Stimulated activated CD4-positive, alpha-beta T cell treated with anti-CD3 and anti-CD28 coated beads, Interleukin-4, amount 100 ng/mL, for 24 hours (primary cell): ENCODE data around the gene GPR89B.
"Not testable (repeated sequence)": the region's sequence is repeated elsewhere in the genome, so short reads cannot be mapped to it uniquely, and the experiment has no call there.

Experiments used
- DNase-seq: peaks from one replicate; pipeline ENCODE4 v3.0.0-alpha.2; 2020

Gene GPR89B

DNA sequence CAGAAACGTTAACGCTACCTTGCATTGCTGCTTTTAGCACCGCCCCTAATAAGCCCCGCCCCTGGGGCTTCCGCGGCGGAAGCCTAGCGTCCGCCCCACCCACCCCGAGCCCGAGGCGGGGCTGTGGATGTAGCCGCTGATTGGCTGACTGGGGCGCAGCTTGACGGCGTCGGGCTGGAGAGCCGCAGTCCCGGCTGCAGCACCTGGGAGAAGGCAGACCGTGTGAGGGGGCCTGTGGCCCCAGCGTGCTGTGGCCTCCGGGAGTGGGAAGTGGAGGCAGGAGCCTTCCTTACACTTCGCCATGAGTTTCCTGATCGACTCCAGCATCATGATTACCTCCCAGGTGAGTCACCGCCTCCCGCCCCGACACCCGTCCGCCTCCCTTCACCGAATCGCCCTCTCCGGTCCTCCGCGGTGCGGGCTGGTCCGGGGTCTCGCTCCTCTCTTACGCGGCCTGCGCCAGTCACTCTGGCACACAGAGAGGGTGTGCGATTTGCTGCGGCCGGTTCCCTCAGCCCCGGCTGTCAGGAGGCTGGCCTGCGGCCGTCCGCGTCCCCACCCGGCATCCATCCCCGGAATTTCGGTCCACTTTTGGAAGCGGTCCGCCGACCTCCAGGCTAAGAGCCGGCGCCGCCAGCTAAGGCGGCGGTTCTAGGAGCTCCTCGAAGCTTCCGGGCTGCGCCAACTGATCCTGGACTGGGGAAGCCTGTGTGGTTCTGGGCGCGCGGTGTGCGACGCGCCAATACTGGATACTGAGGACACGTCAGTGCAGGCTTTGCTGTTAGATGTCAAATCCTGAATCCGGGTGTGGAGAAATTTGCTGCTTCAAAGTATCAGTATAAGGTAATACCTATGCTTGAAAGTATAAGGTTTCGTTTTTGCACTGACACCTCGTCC lies at the start of gene GPR89B:
Gene GPR89B, plus strand, starts transcription at position 185 of the 897 bp plus-strand sequence. Its CDS starts 117 bp downstream, at position 302.
- peak; percentile 89 for DNase-seq

DNA sequence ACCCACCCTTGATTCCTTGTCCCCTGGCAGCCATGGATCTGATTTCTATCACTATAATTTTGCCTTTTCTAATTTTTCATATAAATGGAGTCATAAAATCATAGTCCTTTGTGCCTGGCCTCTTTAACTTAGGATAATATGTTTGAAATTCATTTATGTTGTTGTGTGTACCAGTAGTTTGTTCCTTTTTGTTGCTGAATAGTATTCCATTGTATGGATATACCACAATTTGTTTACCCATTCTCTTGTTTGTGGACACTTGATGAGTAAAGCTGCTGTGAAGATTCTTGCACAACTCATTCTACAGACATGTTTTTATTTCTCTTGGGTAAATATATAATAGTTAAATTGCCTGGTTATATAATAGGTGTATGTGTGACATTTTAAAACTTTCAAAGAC lies 48.3 kb upstream of the GPR89B start:
- no peak for DNase-seq

DNA sequence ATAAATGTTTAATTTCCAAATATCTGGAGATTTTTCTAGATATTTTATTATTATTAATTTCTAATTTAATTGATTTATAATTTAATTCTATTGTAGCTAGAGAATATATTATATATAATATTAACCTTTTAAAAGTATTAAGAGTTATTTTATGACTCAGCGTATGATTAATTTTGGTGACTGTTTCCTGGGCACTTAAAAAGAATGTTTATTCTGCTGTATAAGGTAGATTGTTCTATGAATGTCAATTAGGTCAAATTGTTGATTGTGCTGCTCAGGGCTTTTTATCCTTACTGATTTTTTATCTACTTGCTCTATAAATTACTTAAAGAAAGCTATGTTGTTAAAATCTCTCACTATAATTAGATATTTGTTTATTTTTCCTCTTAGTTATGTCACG lies 45.7 kb upstream of the GPR89B start:
- DNase-seq: no peak

DNA sequence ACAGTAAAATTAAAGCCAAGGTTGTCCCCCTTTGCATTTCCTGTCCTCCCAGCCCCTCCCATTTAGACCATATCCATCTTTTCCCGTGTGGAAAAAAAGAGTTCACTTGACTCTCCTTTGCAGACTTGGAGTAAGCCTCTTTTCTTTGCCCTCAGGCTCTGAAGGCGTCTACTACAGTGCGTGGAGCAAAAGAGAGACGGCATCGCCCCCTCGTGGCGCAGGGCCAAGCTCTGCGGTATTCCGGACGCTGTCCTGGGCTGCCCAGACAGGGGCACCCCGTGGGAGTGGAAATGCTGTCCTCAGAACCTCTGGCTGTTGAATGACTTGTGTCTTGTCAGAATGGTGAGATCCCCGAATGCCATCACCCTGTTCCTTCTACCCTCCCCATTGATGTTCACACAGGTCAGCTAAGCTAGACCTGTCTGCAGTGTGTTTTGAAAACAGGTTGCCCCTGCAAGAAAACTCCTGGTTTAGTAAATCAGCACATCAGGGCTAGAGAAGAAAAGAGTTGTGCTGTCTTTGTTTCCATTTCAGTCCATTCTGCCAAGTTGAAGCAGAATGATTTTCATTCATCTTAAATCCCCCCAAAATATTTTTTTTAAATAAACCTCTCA lies 37.9 kb upstream of the GPR89B start:
- peak; percentile 57 for DNase-seq

DNA sequence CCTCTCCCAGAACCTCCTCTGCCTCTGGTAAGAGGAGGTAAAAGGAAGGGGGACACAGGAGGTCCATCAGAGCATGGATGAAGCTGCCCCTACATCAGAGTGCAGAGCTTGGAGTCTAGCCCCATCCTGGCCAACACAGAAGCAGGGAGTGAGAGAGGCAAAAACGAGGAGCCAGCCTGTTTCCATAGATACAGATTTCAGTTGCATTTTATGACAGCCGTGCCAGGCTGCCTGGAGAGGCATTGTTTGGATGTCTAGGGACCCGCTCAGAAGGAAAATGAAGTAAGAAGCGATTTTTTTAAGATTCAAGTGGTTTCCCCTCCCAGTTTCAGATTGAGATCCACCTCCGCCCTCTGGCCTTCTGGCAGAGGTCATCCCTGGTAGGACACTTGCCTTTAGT lies 37.1 kb upstream of the GPR89B start:
- no peak for DNase-seq

DNA sequence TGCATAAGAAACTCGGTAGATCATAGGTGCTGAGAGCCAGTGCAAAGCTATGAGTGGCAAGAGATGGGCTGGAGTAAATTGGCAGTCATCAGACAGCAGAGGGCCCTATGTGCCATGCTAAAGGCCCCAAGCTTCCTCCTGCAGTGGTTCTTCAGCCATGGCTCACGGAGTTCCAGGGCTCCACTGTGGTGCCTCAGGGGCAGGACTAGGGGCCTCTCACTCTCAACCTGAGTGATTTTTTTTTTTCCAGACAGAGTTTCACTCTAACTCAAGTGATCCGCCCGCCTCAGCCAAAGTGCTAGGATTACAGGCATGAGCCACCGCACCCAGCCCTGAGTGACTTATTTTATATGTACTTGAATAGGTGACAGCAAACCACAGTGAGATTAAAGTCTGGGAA lies 36.0 kb upstream of the GPR89B start:
- DNase-seq: no peak

DNA sequence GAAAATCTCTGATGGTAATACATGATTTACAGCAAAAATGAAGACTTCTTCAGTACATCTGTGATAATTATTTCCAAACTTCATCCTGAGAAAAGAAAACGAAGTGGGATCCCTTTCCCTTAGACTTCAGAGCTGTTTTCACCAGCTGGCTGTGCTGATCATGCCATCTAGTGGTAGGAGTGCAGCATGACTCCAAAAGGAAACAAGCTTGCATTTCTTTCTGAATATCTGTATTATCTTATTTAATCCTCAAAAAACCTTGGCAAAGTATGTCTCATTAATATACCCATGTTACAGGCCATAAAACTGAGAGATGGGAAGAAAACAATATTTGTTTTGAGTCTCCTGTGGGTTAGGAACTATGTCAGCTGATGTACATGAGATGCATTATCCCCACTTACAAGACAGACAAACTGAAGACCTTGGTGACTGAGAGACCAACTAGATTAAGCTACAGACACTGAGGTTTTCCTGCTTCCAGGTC lies 35.4 kb upstream of the GPR89B start:
- DNase-seq: peak; percentile 22

DNA sequence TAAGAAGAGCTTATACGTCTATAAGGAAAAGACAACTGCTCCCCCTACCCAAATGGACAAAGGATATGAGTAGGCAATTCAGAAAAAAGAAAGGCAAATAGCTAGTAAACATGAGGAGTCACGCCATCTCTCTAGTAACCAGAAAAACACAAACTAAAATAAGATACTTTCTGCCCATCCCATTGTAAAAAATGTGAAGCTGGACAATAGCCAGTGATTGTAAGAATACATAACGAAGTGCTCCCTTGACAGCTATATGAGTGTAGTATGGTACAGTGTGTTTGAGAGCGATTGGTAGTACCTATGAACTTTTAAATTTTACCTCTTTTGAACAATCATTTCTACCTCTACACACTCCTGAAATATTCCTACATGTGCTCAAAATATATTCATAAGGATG lies 33.1 kb upstream of the GPR89B start:
- no peak for DNase-seq

DNA sequence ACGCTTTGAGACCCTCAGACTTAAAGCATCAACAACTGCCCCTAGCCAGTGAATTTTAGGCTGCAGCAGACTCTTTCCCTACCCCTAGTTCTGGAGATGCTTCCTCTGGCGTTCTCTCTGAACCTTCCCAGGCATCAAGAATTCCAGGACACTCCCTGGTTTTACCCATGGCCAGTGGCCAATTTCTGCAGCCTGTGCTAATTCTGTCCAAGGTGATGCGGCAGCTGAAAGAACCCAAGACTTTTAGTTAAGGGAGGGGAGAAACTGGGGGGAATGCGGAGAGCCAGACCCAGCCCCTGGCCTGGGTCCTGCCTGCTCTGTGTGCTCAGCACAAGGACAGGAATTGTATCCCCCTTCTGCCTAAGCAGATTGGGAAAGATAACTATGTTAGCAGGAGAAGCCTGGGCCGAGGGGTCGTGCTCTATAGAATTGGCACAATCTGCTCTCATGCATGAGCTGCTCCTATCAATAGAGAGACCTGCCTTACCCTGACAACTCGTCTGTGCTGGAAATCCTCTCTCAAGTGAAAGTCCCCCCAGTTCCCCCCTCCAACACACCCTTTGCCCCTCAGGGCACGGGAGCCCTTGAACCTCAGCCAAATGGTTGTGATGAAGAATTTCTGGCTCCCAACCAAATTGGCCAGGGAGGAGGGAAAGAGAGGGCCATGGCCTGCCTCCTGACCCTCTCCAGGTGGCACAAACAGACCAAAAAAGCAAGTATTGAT lies 31.0 kb upstream of the GPR89B start:
- DNase-seq: no peak

DNA sequence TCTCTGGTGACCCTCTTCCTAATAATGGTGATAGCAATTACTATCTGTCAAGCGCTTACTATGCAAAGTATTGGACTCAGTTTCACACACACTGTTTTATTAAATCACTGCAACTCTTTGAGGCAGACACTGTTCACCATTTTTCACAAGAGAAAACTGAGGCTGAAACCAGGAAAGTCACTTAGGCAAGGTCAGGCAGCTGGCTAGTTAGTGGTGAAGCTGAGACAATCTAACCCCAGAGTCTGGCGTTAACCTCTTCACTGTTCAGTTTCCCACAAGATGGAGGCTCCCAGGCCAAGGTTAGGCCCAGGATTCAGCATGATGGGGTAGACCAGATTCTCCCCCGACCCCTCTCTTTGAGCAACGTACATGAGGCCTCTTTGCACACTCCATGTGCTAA lies 30.4 kb upstream of the GPR89B start:
- DNase-seq: no peak

DNA sequence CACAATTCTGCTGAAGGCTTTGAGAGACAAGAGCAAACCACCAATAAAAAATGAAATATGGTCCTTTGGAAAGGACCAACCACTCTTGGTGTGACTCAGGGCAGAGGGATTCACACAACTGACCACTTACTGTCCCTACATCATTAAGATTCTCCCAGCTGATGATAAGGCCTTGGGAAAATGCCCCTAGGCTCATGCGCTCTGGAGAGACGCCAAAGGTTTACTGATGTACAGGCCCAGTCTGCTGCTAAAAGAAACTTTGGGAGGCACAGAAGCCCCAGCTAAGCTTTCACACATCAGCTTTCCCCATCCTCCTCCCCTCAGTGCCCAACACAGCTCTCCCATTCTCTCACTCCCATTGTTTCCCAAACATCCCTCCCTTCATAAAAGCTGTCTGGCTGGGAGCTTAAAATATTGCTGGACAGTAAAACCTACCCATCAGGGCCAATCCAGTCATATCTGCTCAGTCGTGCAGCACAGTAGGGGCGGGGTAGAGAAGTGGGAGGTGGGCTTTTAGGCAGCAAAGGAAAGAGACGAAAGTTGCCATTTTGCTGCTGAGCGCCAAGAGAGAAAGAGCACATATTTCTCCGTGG lies 25.9 kb upstream of the GPR89B start, which contains the start of gene GJA8:
Gene GJA8, plus strand, starts transcription at position 543 of the 593 bp plus-strand sequence. CDS start 5,161 bp downstream, outside the sequence.
- no peak for DNase-seq

DNA sequence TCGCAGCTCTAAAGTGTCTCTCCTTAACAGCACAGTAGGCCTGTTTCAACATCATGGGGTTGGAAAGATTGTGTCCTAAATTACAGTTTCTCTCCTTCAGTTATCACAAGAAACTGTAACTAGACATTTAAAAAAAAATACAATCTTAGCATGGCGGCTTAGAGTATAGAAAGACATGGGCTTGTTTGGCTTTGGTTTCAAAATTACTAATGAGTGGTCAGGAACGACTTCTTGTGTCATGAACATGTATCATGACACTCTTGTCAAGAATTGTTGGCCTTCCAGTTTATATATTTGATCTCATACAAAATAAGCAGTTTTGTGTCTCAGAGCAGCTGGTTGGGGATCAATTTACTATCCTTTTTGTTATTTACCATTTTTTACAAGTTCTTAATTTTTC lies 23.5 kb upstream of the GPR89B start:
- no peak for DNase-seq

DNA sequence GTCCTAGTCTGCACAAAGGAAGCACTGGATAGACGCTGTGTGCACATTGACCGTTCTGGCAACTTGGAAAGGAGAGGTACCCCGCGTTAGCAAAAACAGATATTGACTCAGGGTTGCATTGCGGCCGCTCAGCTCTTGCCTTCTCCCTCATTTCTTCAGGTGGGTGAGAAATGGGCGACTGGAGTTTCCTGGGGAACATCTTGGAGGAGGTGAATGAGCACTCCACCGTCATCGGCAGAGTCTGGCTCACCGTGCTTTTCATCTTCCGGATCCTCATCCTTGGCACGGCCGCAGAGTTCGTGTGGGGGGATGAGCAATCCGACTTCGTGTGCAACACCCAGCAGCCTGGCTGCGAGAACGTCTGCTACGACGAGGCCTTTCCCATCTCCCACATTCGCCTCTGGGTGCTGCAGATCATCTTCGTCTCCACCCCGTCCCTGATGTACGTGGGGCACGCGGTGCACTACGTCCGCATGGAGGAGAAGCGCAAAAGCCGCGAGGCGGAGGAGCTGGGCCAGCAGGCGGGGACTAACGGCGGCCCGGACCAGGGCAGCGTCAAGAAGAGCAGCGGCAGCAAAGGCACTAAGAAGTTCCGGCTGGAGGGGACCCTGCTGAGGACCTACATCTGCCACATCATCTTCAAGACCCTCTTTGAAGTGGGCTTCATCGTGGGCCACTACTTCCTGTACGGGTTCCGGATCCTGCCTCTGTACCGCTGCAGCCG lies 20.3 kb upstream of the GPR89B start:
- no peak for DNase-seq

DNA sequence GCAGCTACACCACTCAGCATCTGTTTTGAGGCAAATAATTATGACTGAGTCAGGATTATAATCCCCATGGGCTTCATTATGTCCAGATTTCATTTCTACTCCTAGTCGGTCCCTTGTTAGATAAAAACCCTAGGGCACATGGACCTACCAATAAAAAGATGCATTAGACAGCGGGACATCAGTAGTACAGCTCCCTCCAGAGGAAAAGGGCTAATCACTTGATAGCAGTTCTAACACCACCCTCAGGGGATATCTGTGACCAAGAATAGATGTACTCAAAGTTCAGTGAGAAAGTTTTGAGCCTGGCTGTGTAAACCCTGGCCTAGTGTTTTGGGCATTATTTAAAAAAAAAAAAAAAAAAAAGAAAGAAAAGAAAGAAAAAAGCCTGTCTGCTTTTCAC lies 15.7 kb upstream of the GPR89B start:
- no peak for DNase-seq

DNA sequence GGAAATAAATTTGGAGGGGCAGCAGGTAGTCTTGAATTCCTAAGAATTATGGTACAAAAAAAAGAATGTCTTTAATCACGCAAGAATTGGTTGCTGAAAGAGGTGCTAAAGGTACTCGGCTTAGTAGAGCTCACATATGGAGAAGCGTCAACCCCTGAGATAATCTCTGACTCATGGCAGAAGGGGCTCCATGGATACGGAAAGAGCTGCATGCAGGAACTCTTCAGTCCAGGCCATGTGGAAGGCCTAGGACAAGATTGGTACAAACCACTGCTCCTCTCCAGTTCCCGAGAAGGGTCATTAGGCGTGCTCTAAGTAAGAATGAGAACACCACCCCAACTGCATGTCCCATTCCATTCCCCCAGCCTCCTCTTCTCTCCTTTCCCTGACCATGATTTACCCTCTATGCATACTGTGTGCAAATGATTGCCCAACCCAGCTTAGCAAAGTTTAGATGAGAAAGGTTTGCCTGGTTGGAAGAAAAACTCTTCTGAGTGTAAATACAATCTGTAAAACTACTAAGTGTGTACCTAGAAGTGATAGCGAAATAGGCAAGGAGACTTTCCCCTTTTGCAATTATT lies 14.8 kb upstream of the GPR89B start:
- DNase-seq: no peak

DNA sequence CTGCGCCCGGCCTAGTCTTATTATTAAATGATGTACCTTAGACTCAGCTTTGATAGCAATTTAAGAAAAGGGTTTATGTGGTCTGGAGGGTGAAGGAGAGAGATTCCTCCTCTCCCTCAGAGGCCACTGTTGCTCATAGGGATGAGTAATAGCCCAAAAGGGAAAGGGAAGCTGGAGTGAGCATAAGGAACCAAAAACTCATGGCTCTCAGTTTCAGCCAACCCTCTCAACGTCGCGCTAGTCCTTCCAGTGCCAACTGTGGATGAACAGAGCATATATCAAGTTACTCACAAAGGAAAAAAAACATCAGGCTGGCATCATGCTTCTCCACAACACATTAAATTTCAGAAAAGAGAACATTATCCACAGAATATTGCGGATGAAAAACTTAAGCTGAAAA lies 8.3 kb upstream of the GPR89B start:
- no peak for DNase-seq

DNA sequence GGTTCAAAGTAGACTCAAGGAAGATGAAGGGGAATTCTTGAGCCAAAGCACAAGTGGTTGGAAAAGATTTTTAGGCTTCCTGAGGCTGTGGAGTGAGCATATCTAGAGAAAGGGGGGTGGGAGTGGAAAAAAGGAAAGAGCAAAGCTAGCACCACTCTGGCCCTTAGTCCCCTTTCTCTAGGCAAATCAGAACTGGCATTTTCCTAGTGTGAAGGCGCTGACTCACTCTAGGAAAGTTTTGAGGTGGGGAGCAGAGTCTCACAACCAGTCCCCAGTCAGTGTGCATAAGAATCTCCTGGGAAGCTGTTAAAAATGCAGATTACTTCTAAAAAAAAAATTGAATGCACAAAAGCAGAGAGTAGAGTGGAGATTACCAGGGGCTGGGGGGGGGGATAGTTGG lies 3.4 kb upstream of the GPR89B start:
- no peak for DNase-seq

DNA sequence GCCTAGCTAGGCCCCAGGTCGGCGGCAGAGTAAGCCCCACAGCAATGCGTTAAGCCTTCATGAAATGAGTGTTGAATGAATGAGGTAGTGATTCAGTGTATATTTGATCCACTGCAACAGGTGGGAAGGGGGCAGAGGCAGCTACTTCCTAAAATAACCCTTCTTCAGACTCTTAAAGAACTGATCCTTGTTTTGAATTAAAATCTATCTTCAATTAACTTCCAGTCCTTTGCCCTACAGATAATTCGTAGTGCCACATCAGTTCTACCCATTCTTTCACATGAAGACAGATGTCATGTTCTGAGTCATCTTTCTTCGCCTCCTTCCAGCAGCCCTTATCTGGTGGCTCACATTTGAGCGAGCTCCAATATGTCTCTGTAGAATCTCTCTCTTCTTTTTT lies 1.0 kb upstream of the GPR89B start:
- not testable (repeated sequence) for DNase-seq

DNA sequence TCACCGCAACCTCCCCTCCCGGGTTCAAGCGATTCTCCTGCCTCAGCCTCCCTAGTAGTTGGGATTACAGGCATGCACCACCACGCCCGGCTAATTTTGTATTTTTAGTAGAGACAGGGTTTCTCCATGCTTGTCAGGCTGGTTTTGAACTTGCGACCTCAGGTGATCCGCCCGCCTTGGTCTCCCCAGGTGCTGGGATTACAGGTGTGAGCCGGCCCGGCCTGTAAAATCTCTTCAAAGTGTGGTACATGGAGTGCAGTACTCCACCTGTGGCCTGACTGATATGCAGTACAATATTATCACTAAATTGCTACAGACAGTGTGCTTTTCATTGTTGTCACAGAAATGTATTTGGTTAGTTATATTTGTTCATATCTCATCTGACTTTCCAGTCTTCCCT lies 531 bp upstream of the GPR89B start:
- not testable (repeated sequence) for DNase-seq

DNA sequence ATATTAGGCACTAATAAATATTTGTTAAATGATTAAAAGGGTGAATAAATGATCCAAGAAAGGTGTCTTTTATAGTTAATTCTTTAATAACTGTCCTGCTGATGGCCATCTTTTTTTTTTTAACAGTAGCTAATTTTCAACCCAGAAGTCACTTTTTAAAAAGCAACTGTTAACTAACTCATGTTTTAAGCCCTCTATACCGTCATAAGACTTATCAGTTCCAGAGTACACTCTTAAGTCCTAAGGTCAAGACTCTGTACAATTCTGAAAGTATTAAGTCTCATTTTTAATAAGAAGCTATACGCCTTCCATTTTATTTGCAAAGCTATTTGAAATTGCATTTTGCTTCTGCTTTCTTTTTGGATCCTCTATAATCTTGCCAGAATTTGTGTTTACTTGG lies 2.9 kb downstream of the GPR89B start:
- DNase-seq: not testable (repeated sequence)

DNA sequence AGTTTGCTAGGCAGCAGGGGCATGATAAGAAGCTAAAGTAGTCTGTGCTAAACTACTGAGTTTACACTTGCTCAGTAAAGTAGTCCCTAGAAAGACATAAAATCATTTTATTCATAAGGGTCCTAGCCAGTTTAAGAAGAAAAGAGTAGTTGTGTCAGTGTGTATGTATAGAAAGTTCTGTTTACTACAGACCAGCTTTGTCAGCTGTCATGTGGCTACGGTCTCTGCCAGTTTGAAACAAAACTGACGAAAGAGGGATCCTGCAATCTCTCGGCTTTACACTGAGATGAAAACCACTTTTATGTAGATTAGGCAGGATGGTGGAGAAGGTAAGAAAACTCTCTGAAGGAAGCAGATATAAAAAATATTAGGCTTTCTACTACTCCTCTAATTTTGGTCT lies 7.1 kb downstream of the GPR89B start:
- not testable (repeated sequence) for DNase-seq

DNA sequence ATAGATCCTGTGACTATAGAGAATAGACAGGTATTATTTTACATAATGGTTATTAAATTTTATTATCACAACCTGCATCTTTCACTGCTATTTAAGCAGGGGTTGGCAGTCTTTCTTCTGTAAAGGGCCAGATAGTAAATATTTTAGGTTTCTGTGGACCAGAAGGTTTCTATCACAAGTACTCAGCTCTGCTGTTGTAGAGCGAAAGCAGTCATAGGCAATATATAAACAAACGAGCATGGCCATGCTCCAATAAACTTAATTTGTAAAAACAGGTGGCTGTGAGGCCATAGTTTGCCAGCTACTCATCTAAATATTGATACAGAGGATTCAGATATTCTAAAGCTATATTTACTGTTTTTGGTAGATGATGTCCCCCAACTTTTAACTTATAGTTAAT lies 12.2 kb downstream of the GPR89B start:
- not testable (repeated sequence) for DNase-seq
